ENCODE results near the gene RGS14. TPM values are rescaled to one million over a fixed set of nuclear protein-coding genes. Genes with fewer than 3 reads are reported as not detected.

Gene RGS14
- total RNA-seq, 1 donor from 2014 or later, result 4.5 TPM

DNA sequence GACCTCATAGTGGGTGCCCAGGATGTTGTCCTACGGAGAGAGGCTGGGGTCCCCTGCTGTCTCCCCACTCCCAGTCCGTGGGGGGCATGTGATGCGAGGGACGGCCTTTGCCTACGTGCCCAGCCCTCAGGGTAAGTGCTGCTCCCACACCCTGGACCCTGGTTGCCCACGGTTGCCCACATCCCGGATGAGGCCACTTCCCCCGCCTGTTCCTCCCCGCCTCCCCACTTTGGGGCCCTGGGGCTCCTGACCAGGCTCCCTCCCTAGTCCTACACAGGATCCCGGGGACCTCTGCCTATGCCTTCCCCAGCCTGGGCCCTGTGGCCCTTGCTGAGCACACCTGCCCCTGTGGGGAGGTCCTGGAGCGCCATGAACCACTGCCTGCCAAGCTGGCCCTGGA is 28.0 kb downstream of the RGS14 start:
- H3K4me1 ChIP-seq, result no peaks in the 10 kb centered on the region
- no peaks in the 10 kb centered on the region for H3K9me3 ChIP-seq
- H3K36me3 ChIP-seq, result no peaks in the 10 kb centered on the region
- DNase-seq (ENCODE audit: low spot score in 2 of 2), result no peak
- no peaks in the 10 kb centered on the region for H3K27me3 ChIP-seq
- TF ChIP-seq CTCF (IDR thresholded peaks at IDR 0.05), result no peak
- intact Hi-C loops (cut with DNase I), result no loop called here
- no peak overlapping the region for H3K27ac ChIP-seq
- H3K4me3 ChIP-seq, result no peak overlapping the region

- Histone ChIP-seq H3K4me1 (no peaks in the 10 kb centered on the region), H3K36me3 (no peaks in the 10 kb centered on the region), H3K4me3 (no peak overlapping the region), H3K27ac (no peak overlapping the region), H3K27me3 (no peaks in the 10 kb centered on the region), H3K9me3 (no peaks in the 10 kb centered on the region)
- intact Hi-C loops (cut with DNase I), result no loop called here
- TF ChIP-seq CTCF (IDR thresholded peaks at IDR 0.05), result no peak
- DNase-seq (ENCODE audit: low spot score in 2 of 2), result no peak
Observed at GRCh38 chr5:177386542-177386941, 28.8 kb downstream of the RGS14 start.

DNA sequence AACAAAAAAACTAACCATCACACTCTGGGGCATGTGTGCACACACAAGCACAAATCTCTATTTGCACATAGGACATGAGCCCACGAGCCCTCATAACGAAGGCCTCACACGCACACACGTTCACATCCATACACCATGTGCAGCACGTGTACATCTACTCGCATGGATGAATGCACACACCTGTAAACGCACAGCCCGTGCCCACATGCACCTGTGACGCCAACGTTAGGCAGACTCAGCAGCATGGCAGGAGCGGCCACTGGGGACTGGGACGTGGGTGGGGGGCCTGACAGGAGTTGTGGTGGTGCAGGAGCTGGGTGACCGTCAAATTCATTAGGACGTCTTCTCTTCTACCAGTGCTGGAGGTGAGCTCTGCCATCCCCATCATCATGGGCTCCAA is 29.7 kb downstream of the RGS14 start:
- no peak for TF ChIP-seq CTCF (IDR thresholded peaks at IDR 0.05)
- Histone ChIP-seq H3K4me3 (no peak overlapping the region), H3K9me3 (no peaks in the 10 kb centered on the region), H3K27ac (no peak overlapping the region), H3K36me3 (no peaks in the 10 kb centered on the region), H3K27me3 (no peaks in the 10 kb centered on the region), H3K4me1 (no peaks in the 10 kb centered on the region)
- intact Hi-C loops (cut with DNase I), result no loop called here
- no peak for DNase-seq (ENCODE audit: low spot score in 2 of 2)

DNA sequence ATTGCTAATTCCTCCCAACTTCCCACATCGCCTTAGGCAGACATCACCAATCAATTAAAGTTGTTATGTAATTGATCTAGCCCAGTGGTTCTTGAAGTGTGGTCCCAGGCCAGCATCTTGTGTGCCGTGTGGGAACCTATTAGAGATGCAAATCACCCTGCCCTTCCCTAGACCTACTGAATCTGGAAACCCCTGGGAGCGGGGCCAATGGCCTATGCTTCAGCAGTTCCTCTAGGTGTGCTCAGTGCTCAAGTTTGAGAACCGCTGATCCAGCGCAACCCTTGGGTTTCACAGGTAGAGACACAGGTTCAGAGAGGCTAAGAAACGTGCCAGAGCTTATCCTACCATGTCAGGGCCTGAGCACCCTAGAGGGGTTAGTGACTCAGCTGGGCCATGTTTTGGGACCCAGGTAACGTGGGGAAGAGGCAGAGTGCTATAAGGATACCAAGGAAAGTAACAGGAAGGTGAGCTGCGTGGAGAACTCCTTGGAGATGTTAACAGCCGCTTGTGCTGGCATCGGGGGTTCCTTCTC is 30.9 kb downstream of the RGS14 start:
- H3K36me3 ChIP-seq, result no peaks in the 10 kb centered on the region
- intact Hi-C loops (cut with DNase I), result no loop called here
- no peak overlapping the region for H3K4me3 ChIP-seq
- no peak for TF ChIP-seq CTCF (IDR thresholded peaks at IDR 0.05)
- H3K4me1 ChIP-seq, result no peaks in the 10 kb centered on the region
- DNase-seq (ENCODE audit: low spot score in 2 of 2), result no peak
- H3K9me3 ChIP-seq, result no peaks in the 10 kb centered on the region
- no peak overlapping the region for H3K27ac ChIP-seq
- no peaks in the 10 kb centered on the region for H3K27me3 ChIP-seq

DNA sequence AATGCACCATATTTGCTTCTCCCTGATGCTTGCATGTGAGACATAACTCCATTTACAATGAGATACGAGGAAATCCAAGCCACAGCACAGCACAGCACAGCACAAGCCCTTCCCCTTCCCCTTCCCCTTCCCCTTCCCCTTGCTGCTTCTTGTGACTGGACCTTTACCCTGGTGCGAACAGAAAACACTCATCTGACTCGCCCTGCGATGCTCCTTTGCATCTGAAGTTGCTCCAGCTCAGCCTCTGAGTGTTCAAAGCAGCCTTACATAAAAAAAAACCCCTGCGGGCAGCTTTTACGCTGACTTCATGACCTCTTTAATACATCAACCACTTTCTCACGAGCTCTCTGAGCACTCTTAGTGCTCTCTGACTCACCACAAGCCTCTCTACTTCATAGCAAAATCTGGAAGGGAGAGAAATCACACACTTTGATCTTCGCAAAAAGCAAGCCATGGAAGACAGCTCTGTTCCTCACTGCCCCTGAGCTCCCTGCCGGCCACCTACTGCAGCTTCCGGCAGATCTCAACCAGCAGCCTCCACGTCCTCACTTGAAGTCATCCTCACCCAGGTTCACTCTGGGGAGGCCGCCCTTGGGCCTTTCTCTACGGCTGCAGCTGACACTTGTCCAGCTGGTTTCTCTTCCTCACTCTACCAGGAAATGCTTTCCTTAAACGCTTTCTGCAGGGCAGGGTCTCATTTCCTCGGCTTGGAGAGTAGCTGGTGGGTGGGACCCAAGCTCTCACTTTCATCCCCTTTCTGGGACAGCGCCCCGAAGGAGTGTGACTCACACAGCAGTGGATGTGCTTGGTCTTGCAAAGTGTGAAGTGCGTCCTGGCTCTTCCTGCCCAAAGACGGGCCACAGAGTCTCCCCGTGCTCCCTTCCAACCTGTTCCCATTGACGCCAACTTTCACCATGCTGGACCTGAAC is 31.8 kb downstream of the RGS14 start:
- no peak overlapping the region for H3K27ac ChIP-seq
- no peaks in the 10 kb centered on the region for H3K36me3 ChIP-seq
- peak in 1 of 2 donors; percentile 73 for DNase-seq (ENCODE audit: low spot score in 2 of 2)

More for the DNA sequence above, 31.8 kb downstream of the RGS14 start:
- TF ChIP-seq CTCF (IDR thresholded peaks at IDR 0.05), result no peak
- no peaks in the 10 kb centered on the region for H3K4me1 ChIP-seq
- H3K4me3 ChIP-seq, result no peak overlapping the region
- H3K27me3 ChIP-seq, result no peaks in the 10 kb centered on the region
- intact Hi-C loops (cut with DNase I), result loop anchor here (1.0 kb wide), 2 partner anchors 65 to 112 kb away; no protein-coding TSS in a partner anchor
- H3K9me3 ChIP-seq, result no peaks in the 10 kb centered on the region
